ENCODE measurements around the gene TSPO2. TPM values are rescaled to one million over a fixed set of nuclear protein-coding genes. Genes with fewer than 3 reads are reported as not detected.
A peak's percentile ranks its signal among the peaks of the same experiment; 100 is the strongest.

The TSPO2 gene
- total RNA-seq, 1 donor from 2014 or later, result not detected

GRCh38 chr6:41059556-41059955 is 17.3 kb downstream of the TSPO2 start:
- no peaks in the 10 kb centered on the region for H3K27me3 ChIP-seq (ENCODE audit: low read depth)
- peaks cover 12% of the 10 kb centered on the region for H3K4me1 ChIP-seq
- H3K36me3 ChIP-seq, result peaks cover 16% of the 10 kb centered on the region
- no peak for DNase-seq
- TF ChIP-seq, protein P1, sequence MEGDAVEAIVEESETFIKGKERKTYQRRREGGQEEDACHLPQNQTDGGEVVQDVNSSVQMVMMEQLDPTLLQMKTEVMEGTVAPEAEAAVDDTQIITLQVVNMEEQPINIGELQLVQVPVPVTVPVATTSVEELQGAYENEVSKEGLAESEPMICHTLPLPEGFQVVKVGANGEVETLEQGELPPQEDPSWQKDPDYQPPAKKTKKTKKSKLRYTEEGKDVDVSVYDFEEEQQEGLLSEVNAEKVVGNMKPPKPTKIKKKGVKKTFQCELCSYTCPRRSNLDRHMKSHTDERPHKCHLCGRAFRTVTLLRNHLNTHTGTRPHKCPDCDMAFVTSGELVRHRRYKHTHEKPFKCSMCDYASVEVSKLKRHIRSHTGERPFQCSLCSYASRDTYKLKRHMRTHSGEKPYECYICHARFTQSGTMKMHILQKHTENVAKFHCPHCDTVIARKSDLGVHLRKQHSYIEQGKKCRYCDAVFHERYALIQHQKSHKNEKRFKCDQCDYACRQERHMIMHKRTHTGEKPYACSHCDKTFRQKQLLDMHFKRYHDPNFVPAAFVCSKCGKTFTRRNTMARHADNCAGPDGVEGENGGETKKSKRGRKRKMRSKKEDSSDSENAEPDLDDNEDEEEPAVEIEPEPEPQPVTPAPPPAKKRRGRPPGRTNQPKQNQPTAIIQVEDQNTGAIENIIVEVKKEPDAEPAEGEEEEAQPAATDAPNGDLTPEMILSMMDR (IDR thresholded peaks at IDR 0.05), result no peak
- no peak overlapping the region for H3K4me3 ChIP-seq
- no peak overlapping the region for H3K27ac ChIP-seq
- intact Hi-C loops (cut with DNase I), result no loop called here
- no peak for ATAC-seq
- no peaks in the 10 kb centered on the region for H3K9me3 ChIP-seq

DNA sequence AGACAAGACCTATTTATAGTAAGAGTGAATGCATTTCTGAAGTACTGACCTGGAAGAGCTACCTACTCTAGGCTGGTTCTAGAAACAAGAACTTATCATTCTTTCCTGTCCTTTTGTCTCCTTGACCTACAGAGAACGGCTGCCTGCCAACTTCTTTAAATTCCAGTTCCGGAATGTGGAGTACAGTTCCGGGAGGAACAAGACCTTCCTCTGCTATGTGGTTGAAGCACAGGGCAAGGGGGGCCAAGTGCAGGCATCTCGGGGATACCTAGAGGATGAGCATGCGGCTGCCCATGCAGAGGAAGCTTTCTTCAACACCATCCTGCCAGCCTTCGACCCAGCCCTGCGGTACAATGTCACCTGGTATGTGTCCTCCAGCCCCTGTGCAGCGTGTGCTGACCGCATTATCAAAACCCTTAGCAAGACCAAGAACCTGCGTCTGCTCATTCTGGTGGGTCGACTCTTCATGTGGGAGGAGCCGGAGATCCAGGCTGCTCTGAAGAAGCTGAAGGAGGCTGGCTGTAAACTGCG is 19.0 kb downstream of the TSPO2 start:
- Histone ChIP-seq H3K4me1 (peaks cover 12% of the 10 kb centered on the region), H3K36me3 (peaks cover 32% of the 10 kb centered on the region), H3K27me3 (ENCODE audit: low read depth) (no peaks in the 10 kb centered on the region), H3K9me3 (no peaks in the 10 kb centered on the region), H3K27ac (no peak overlapping the region), H3K4me3 (no peak overlapping the region)
- peak; percentile 51 to 54 for ATAC-seq
- TF ChIP-seq, protein P1 (IDR thresholded peaks at IDR 0.05), result no peak
- DNase-seq, result no peak
- intact Hi-C loops (cut with DNase I), result no loop called here

DNA sequence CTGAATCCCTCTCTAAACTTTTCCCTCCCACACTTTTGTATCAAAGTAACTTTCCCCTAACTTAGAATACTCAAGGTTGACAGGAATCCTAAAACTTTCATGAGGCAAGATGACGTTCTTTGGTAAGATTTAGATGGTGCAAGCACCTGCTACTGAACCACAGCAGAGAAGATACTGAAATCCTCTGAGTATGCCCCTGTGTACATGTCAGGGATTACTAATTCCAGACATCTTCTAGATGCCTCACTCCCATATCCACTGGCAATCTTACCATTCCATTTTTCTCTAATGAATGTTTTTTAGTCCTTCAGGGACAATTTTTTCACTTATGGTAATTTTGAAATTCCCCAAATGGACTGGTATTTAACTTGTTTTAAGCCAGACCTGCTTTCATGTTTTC is 19.8 kb downstream of the TSPO2 start:
- Histone ChIP-seq H3K27me3 (ENCODE audit: low read depth) (no peaks in the 10 kb centered on the region), H3K9me3 (no peaks in the 10 kb centered on the region), H3K4me3 (no peak overlapping the region), H3K36me3 (peaks cover 36% of the 10 kb centered on the region), H3K4me1 (peaks cover 17% of the 10 kb centered on the region), H3K27ac (no peak overlapping the region)
- no peak for ATAC-seq
- no peak for DNase-seq
- TF ChIP-seq, protein P1 (IDR thresholded peaks at IDR 0.05), result no peak
- intact Hi-C loops (cut with DNase I), result no loop called here

GRCh38 chr6:41063884-41064285 is 21.6 kb downstream of the TSPO2 start:
- H3K4me1 ChIP-seq, result peaks cover 18% of the 10 kb centered on the region
- no peak overlapping the region for H3K27ac ChIP-seq
- H3K4me3 ChIP-seq, result no peak overlapping the region
- ATAC-seq (no peak), DNase-seq (no peak)
- TF ChIP-seq, protein P1 (IDR thresholded peaks at IDR 0.05), result no peak
- no peaks in the 10 kb centered on the region for H3K9me3 ChIP-seq
- no peaks in the 10 kb centered on the region for H3K27me3 ChIP-seq (ENCODE audit: low read depth)
- intact Hi-C loops (cut with DNase I), result no loop called here
- H3K36me3 ChIP-seq, result peaks cover 53% of the 10 kb centered on the region

GRCh38 chr6:41064841-41065240 is 22.6 kb downstream of the TSPO2 start:
- Histone ChIP-seq H3K27ac (no peak overlapping the region), H3K4me1 (peaks cover 18% of the 10 kb centered on the region), H3K4me3 (no peak overlapping the region), H3K9me3 (no peaks in the 10 kb centered on the region), H3K36me3 (peaks cover 63% of the 10 kb centered on the region), H3K27me3 (ENCODE audit: low read depth) (no peaks in the 10 kb centered on the region)
- intact Hi-C loops (cut with DNase I), result no loop called here
- DNase-seq, result no peak
- TF ChIP-seq, protein P1 (IDR thresholded peaks at IDR 0.05), result no peak
- peak in 1 of 2 donors; percentile 19 for ATAC-seq

Measured in lower lobe of right lung (tissue), 2 donors.